Frontal cortex (tissue), 4 donors: Measurements from ENCODE around the gene RGS7. TPM values are rescaled to one million over a fixed set of nuclear protein-coding genes. Genes with fewer than 3 reads are reported as not detected.
"Not testable (repeated sequence)": the region's sequence is repeated elsewhere in the genome, so short reads cannot be mapped to it uniquely, and the experiment has no call there.

Source experiments
- DNase-seq, 2 donors: peaks; one replicate each; pipeline ENCODE4 v3.0.0; 2012; ENCODE audit warnings: low spot score in 2 of 2
- FAIRE-seq: peaks from 2 replicates; lab custom pipeline; 2012; peaks lifted over from hg19 to GRCh38; lab: Jason Lieb, UNC
- total RNA-seq: library from RNA; depleted of rRNA; stranded (reverse); fragments of >200 nt; gene quantifications from one replicate; pipeline ENCODE4 v1.2.3, GENCODE V29; 2014
- donor health status: control.
- donor health status: control.
- donor health status: control.

RGS7 gene
- total RNA-seq, 1 donor from 2014 or later, result 20.0 TPM

GRCh38 chr1:241157435-241157834, 199.6 kb downstream of the RGS7 start:
- FAIRE-seq (no peak), DNase-seq (no peak)

DNA sequence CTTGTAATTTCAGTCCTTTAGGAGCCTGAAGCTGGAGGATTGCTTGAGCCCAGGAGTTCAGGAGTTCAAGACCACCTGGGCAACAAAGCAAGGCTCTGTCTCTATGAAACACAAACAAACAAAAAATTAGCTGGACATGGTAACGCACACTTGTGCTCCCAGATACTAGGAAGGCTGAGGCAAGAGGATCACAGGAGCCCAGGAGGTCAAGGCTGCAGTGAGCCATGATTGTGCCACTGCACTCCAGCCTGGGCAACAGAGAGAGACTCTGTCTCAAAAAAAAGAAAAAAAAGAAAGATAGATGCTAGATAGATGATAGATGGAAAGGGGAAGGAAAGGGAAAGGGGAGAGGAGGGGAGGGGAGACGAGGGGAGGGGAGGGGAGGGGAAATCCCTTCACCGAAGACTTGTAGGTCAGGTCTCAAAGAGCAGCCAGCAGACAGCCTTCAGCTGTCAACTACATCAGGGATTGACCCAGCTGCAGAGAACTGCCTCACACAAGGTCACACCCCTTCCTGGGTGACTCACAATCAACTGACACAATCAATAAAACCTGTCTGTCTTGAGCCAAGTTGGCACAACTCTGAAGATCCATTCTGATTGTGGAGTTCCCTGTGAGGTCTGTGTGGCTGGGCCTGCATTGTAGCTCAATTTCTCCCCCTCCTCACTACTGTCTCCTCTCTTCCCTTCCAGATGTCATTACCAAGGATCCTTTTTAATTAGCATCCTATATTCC, 200.6 kb downstream of the RGS7 start:
- DNase-seq (no peak), FAIRE-seq (no peak)

GRCh38 chr1:241145881-241146280, 211.1 kb downstream of the RGS7 start:
- FAIRE-seq, result no peak
- no peak for DNase-seq

- no peak for FAIRE-seq
- no peak for DNase-seq
Observed at GRCh38 chr1:241143765-241144442, 213.1 kb downstream of the RGS7 start.

DNA sequence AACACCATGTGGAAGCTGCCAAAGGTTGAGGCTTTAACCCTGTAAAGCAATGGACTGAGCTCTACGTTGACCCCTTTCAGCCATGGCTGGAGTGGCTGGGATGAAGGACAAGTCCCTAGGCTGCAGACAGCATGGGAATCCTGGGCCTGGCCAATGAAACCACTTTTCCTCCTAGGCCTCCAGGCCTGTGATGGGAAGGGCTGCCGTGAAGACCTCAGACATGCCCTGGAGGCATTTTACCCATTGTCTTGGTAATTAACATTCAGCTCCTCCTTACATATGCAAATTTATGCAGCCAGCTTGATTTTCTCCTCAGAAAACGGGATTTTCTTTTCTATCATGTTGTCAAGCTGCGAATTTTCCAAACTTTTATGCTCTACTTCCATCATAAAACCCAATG, 214.5 kb downstream of the RGS7 start:
- no peak for DNase-seq
- no peak for FAIRE-seq

- not testable (repeated sequence) for FAIRE-seq, DNase-seq
Observed at GRCh38 chr1:241141646-241142045, 215.4 kb downstream of the RGS7 start.

DNA sequence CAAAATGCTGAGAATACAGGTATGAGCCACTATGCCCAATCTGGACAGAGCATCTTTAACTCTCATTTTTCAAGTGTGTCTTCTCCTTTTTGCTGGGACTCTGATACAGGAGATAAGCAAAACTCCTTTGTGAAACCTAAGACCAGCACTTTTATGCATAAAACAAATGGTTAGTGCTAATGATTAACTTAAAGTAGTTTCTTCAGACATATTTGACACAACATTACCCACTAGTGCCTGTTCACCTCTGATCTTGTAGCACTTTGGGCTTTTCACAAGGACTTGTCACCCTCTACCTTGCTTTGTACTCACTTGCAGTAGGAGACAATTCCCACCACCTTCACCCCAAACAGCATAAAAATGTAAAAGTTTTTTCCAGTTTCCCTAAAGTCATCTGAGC, 216.3 kb downstream of the RGS7 start:
- DNase-seq, result no peak
- FAIRE-seq, result no peak

DNA sequence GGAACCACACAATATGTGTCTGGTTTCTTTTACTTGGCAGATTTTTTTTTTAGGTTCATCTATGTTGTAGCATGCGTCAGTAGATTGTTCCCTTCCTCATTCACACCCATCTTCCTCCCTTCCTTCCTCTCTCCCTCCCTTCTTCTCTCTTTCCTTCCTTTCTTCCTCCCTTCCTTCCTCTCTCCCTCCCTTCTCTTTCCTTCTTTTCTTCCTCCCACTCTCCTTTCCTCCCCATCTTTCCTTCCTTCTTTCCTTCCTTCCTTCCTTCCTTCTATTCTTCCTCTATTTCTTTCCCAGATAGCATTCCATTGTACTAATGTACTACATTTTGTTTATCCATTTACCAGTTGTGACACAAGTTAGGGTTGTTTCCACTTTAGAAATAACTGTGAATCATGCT, 218.0 kb downstream of the RGS7 start:
- DNase-seq (no peak), FAIRE-seq (no peak)

GRCh38 chr1:241138248-241138647, 218.8 kb downstream of the RGS7 start:
- FAIRE-seq, result no peak
- no peak for DNase-seq

- FAIRE-seq (no peak), DNase-seq (no peak)
Observed at GRCh38 chr1:241136389-241136788, 220.6 kb downstream of the RGS7 start.

- DNase-seq (no peak), FAIRE-seq (no peak)
Observed at GRCh38 chr1:241131636-241132194, 225.3 kb downstream of the RGS7 start.

GRCh38 chr1:241130881-241131280, 226.1 kb downstream of the RGS7 start:
- DNase-seq, result no peak
- no peak for FAIRE-seq

- FAIRE-seq (no peak), DNase-seq (no peak)
Observed at GRCh38 chr1:241129207-241129960, 227.6 kb downstream of the RGS7 start.

DNA sequence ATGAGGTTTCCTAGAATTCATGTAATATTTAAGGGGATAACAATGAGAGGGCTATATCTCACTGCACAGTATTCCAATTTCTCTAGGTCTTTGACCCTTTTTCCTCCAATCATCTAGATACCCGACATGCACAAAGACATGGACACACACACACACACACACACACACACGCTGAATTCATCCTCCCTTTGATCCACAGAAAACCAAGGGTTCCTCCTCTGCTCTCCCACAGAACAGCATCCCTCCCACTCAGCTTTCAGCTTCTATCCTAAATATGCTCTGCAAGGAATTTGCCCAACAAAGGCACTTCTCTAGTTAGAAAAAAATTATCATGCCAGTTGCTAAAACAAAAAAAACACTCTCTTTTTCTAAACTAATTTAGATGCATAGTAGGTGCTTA, 231.7 kb downstream of the RGS7 start:
- DNase-seq (no peak), FAIRE-seq (no peak)

DNA sequence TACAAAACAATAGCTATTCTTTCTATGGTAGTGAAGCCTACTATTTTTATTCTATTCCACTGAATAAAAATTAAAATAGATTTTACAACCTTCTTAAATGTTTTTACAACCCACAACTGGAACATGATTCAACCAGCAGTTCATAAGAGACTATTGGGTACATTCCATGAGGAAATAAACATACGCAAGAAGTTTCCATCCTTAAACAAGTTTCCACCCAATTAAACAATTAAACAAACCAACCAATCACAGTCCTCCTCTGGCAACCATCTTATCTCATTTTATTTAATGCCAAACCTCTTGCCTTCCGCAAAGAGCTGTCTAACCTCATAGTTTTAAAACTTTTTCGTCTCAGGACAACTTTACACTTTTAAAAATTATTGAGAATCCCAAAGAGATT, 239.0 kb downstream of the RGS7 start:
- FAIRE-seq (no peak), DNase-seq (no peak)

DNA sequence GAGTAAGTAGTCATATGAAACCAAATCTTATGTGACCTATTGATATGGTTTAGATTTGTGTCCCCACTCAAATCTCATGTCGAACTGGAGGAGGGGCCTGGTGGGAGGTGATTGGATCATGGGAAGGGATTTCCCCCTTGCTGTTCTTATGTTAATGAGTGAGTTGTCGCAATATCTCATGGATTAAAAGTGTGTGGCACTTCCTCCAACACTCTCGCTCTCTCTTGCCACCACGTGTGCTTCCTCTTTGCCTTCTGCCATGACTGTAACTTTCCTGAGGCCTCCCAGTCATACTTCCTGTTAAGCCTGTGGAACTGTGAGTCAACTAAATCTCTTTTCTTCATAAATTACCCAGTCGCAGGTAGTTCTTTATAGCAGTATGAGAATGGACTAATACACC, 241.2 kb downstream of the RGS7 start:
- DNase-seq, result no peak
- FAIRE-seq, result no peak

DNA sequence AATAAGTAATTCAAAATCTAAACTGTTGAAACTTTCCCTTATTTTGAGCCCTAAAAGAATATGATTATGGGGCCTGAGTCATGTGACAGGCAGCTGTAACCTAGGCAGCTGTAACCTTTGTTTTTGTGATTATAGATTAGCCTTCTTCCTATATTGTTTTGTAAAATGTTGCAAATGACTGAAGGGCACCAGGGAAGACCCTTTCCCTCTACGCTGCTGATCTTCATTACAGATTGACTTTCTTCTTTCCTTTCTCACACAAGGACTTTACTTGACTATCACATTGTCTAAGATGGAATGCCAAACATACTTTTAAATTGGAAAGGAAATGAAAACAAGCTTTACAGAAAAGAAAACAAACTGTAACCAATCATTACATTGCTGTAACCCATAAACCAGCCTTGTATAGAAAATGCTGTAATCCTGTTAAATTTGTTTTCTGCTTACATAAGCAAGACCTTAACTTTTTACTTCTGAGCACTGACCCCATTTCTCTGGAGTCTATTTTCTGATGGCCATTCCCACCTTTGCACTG, 242.2 kb downstream of the RGS7 start:
- FAIRE-seq, result no peak
- DNase-seq, result no peak

DNA sequence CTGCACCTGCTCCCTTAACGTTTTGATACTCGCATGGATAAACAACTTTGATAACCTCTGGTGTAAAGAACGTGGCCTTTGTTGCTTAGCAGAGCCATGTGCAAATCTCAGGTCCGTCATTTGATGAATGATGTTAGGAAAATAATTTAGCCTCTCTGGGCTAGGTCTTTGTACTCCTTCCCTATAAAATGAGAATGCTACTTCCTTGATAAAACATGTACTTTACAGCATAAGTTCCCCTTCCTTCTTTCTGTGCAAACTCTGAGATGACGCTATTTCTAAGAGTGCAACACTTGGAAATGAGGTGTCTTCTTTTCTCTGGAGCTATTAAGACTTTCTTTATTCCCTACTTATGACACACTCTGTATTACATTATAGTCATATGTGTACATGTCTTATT, 243.4 kb downstream of the RGS7 start:
- DNase-seq (no peak), FAIRE-seq (no peak)

- no peak for DNase-seq
- no peak for FAIRE-seq
Observed at GRCh38 chr1:241109039-241109438, 248.0 kb downstream of the RGS7 start.

- no peak for FAIRE-seq
- no peak for DNase-seq
Observed at GRCh38 chr1:241105147-241105546, 251.9 kb downstream of the RGS7 start.
